ENCODE data around the gene WDR91. TPM values are rescaled to one million over a fixed set of nuclear protein-coding genes. Genes with fewer than 3 reads are reported as not detected.

WDR91 gene
- total and polyA plus RNA-seq, 8 donors = 6.3 to 79.4 (median 15.5) TPM

DNA sequence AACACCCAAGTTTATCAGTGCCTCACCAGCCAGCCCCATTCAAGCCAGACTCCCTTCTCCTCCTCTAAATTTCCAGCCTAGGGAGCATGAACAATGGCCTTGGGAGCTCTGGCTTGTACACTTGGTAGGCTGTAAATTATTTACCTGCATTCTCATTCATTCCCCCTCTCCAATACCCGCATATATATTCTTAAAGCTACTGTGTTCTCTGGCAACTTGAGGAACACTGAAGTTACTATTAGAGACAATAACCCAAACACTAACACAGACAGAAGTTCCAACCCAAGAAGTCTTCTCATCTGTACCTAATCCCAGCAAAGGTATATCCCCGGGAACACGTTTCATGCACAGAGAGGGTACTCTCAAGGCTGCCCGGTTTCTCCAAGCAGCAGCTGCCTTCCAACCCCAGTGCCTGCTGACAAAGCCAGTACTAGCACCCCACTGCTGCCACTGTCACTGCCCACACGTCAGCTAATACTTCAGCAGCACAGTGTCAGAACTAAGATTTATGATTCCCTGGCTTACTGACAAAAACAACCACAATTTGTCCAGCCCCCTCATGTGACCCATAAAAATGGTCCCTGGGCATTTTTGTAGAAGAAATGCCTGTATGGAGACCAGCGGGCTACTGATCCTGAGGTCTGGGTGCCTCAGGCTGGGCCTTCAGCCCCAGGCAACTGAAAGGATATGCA lies 3.1 kb downstream of the WDR91 start:
- DNase-seq = peak in 1 of 2 donors; percentile 35
- intact Hi-C loops (cut with DNase I; ENCODE audit: low total_unique reads) = no loop called here
- H3K27me3 ChIP-seq = no peaks in the 10 kb centered on the region
- H3K4me1 ChIP-seq = peaks cover 17 to 43% (median 37%) of the 10 kb centered on the region in 4 donors
- TF ChIP-seq EP300 (IDR thresholded peaks at IDR 0.05) (no peak), POLR2A (IDR thresholded peaks at IDR 0.05) (no peak), POLR2AphosphoS5 (IDR thresholded peaks at IDR 0.05) (no peak)
- TF ChIP-seq, protein P1, sequence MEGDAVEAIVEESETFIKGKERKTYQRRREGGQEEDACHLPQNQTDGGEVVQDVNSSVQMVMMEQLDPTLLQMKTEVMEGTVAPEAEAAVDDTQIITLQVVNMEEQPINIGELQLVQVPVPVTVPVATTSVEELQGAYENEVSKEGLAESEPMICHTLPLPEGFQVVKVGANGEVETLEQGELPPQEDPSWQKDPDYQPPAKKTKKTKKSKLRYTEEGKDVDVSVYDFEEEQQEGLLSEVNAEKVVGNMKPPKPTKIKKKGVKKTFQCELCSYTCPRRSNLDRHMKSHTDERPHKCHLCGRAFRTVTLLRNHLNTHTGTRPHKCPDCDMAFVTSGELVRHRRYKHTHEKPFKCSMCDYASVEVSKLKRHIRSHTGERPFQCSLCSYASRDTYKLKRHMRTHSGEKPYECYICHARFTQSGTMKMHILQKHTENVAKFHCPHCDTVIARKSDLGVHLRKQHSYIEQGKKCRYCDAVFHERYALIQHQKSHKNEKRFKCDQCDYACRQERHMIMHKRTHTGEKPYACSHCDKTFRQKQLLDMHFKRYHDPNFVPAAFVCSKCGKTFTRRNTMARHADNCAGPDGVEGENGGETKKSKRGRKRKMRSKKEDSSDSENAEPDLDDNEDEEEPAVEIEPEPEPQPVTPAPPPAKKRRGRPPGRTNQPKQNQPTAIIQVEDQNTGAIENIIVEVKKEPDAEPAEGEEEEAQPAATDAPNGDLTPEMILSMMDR (IDR thresholded peaks at IDR 0.05) = no peak
- H3K27ac ChIP-seq = no peak overlapping the region
- no peaks in the 10 kb centered on the region for H3K9me3 ChIP-seq
- peaks cover 19 to 35% (median 32%) of the 10 kb centered on the region in 4 donors for H3K36me3 ChIP-seq
- 70 to 76% (median 72%) methylated on average over 5 to 6 of the region's 6 CpGs for WGBS, 5 donors
- no peak overlapping the region for H3K4me3 ChIP-seq

DNA sequence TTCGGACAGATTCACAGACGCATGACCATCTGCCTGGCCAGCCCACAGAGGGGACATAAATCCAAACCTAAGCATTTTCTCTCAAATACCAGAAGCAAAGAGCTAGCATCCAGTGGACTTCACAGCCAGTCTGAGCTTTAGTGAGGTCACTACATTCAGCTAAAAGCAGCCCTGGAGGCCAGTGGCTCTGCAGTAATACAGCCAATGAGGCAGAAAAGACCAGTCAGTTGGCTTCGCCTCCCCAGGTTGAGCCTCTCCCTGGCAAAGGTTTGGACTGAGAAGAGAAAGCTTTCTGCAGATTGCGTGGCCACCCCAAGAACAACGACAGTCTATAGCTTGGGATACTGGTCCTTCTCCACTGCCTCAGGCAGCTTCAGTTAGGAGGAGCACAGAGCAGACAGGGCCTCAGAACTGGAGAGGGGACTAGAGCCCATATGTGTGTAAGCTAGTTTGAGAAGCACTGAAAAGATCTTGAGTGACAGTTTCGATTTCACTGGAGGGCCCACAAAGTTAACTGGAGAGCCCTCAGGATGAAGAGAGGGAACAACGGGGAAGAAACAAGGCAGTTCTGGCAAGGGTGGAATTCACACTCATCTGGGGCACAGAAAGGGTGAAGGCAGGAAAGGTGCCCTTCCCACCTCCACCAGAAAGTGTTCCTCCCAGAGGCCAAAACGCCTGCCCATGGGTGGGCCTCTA lies 3.8 kb downstream of the WDR91 start:
- no peak overlapping the region for H3K4me3 ChIP-seq
- intact Hi-C loops (cut with DNase I; ENCODE audit: low total_unique reads) = no loop called here
- no peaks in the 10 kb centered on the region for H3K27me3 ChIP-seq
- H3K9me3 ChIP-seq = no peaks in the 10 kb centered on the region
- no peak overlapping the region for H3K27ac ChIP-seq
- H3K4me1 ChIP-seq = peaks cover 17 to 50% (median 39%) of the 10 kb centered on the region in 4 donors
- TF ChIP-seq EP300 (IDR thresholded peaks at IDR 0.05) (no peak), POLR2AphosphoS5 (IDR thresholded peaks at IDR 0.05) (no peak), POLR2A (IDR thresholded peaks at IDR 0.05) (no peak)
- TF ChIP-seq, protein P1 (IDR thresholded peaks at IDR 0.05) = no peak
- H3K36me3 ChIP-seq = peaks cover 20 to 42% (median 39%) of the 10 kb centered on the region in 4 donors
- WGBS, 5 donors = 78 to 84% (median 82%) methylated on average over 8 of the region's 8 CpGs
- no peak for DNase-seq

DNA sequence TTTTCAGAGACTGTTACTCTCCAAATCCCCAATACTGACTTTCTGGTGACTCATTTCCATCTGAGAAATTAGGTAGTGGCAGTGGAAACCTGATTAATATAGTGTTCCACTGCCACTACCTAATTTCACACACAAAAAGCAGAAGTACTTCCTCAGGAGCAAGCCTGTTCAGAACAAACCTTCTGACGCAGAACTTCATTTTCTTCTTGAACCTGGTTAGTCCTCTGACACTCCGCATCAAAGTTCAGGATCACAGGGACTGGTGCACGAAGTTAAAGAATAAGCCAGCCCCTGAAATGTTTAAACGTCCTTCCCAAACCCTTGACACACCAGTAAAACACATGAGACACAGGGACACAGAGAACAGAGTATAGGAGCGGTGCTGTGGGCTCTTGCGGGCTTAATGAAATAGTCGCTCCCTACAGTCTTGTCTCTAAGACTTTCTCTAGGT lies 4.4 kb downstream of the WDR91 start:
- TF ChIP-seq POLR2AphosphoS5 (IDR thresholded peaks at IDR 0.05) (no peak), EP300 (IDR thresholded peaks at IDR 0.05) (no peak), POLR2A (IDR thresholded peaks at IDR 0.05) (no peak)
- TF ChIP-seq, protein P1 (IDR thresholded peaks at IDR 0.05) = no peak
- intact Hi-C loops (cut with DNase I; ENCODE audit: low total_unique reads) = no loop called here
- peaks cover 17 to 50% (median 38%) of the 10 kb centered on the region in 4 donors for H3K4me1 ChIP-seq
- H3K4me3 ChIP-seq = no peak overlapping the region
- H3K27me3 ChIP-seq = no peaks in the 10 kb centered on the region
- 82 to 86% (median 85%) methylated on average over 7 of the region's 7 CpGs for WGBS, 5 donors
- DNase-seq = no peak
- peaks cover 24 to 48% (median 45%) of the 10 kb centered on the region in 4 donors for H3K36me3 ChIP-seq
- H3K27ac ChIP-seq = no peak overlapping the region
- no peaks in the 10 kb centered on the region for H3K9me3 ChIP-seq

DNA sequence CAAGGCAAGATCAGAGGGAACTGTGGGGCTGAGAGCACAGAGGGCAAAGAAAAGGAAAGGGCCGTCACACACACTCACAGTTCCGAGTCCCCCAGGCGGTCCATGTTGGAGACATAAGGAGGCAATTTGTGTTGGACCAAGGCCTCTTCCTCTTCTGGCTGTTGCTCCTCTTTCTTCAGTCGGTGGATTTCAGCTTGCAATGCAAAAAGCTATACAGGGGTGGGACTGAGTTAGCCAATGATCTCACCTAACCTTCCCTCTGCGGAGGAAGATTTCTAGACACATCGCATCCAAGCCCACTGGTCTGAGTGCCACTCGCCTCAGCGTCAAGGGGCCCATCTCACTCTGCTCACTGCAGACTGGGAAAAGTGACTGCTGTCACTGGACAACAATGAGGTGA lies 5.5 kb downstream of the WDR91 start:
- intact Hi-C loops (cut with DNase I; ENCODE audit: low total_unique reads) = no loop called here
- no peaks in the 10 kb centered on the region for H3K27me3 ChIP-seq
- no peak for DNase-seq
- no peak overlapping the region for H3K4me3 ChIP-seq
- H3K27ac ChIP-seq = no peak overlapping the region
- TF ChIP-seq POLR2A (IDR thresholded peaks at IDR 0.05) (no peak), EP300 (IDR thresholded peaks at IDR 0.05) (no peak), POLR2AphosphoS5 (IDR thresholded peaks at IDR 0.05) (no peak)
- TF ChIP-seq, protein P1 (IDR thresholded peaks at IDR 0.05) = no peak
- peaks cover 17 to 57% (median 40%) of the 10 kb centered on the region in 4 donors for H3K4me1 ChIP-seq
- H3K9me3 ChIP-seq = no peaks in the 10 kb centered on the region
- H3K36me3 ChIP-seq = peaks cover 33 to 59% (median 56%) of the 10 kb centered on the region in 4 donors
- 95 to 98% (median 97%) methylated on average over 8 of the region's 8 CpGs for WGBS, 5 donors
